GM12875 (cell line): ENCODE results near the gene C2orf42.
"Not testable (repeated sequence)": the region's sequence is repeated elsewhere in the genome, so short reads cannot be mapped to it uniquely, and the experiment has no call there.

Experiments
- H3K4me3 ChIP-seq: one replicate; pipeline ENCODE4 v1.5.1; 2011; ENCODE audit warnings: low read depth, low read length, control low read depth
- TF ChIP-seq, protein P1 (sequence below): IDR thresholded peaks from 2 replicates; pipeline ENCODE4 v1.5.1; 2011; ENCODE audit warnings: low read depth, mild to moderate bottlenecking, control low read depth, inconsistent platforms, low read length, moderate library complexity, borderline replicate concordance; ENCODE audit not compliant: insufficient read depth

The C2orf42 gene

DNA sequence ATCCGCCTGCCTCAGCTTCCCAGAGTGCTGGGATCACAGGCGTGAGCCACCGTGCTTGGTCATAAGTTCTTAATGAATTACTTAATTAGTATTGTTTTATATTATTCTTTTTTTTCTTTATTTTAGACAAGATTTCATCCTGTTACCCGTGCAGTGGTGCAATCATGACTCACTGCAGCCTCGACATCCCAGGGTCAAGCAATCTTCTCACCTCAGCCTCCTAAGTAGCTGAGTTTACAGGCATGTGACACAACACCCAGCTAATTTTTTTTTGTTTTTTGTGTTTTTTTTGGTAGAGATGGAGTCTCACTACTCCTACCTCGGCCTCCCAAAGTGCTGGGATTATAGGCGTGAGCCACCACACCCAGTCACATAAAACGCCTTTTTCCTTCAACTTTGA is 17.3 kb downstream of the C2orf42 start:
- TF ChIP-seq, protein P1, sequence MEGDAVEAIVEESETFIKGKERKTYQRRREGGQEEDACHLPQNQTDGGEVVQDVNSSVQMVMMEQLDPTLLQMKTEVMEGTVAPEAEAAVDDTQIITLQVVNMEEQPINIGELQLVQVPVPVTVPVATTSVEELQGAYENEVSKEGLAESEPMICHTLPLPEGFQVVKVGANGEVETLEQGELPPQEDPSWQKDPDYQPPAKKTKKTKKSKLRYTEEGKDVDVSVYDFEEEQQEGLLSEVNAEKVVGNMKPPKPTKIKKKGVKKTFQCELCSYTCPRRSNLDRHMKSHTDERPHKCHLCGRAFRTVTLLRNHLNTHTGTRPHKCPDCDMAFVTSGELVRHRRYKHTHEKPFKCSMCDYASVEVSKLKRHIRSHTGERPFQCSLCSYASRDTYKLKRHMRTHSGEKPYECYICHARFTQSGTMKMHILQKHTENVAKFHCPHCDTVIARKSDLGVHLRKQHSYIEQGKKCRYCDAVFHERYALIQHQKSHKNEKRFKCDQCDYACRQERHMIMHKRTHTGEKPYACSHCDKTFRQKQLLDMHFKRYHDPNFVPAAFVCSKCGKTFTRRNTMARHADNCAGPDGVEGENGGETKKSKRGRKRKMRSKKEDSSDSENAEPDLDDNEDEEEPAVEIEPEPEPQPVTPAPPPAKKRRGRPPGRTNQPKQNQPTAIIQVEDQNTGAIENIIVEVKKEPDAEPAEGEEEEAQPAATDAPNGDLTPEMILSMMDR = no peak
- no peak overlapping the region for H3K4me3 ChIP-seq

DNA sequence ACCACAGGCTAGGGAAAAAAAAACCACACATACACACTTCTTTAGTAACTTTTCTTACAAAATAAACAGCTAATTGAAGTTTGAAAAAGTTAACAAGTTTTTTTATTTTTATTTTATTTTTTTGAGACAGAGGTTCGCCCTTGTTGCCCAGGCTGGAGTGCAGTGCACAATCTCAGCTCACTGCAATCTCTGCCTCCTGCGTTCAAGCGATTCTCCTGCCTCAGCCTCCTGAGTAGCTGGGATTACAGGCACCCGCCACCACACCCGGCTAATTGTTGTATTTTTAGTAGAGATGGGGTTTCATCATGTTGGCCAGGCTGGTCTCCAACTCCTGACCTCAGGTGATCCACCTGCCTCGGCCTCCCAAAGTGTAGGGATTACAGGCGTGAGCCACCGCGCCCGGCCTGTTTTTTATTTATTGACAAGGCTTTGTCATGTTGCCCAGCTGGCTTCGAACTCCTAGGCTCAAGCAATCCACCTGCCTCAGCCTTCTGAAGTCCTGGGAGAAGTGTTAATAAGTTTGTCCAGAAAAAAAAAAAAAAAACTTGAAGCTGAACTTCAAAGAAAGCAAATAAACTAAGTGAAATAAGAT is 21.1 kb downstream of the C2orf42 start:
- H3K4me3 ChIP-seq = not testable (repeated sequence)

DNA sequence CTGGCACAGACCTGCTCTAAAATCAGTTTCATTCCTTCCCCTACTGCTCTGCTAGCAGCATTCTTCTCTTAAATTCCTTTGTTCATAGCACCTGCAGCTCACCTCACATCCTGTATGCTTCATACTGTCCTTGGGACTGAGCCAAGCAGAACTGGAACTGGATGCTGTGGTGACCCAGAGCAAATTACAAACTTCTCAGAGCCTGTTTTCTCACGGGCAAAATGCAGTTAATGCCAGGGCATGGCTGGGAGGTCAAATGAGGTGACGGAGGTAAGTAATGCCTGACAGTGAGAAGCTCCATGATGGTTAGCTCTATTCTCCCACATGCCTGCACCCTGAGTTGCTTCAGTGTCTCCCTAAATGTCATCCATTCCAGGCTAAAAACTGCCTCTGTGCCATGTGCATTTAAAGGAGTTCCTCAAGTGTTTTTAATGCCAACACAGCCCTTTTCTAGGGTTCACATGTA is 29.7 kb downstream of the C2orf42 start:
- TF ChIP-seq, protein P1 = no peak
- no peak overlapping the region for H3K4me3 ChIP-seq

DNA sequence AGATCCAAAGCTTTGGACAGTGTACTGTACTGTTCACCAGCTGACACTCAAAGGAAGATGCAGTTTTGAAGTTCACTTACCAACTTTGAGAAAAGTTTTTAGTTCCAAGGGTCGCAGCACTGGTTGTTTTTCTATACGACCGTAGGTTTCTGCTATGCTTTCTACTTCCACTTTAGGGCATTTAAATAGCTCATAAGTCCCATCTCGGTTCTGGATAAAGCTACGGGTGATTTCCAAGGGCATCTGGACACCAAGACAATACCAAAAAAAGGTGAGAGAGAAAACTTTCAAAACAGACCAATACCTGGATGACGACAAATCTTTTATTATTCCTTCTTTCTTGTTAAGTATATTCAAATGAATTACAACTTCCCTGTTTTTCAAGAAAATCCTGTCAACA is 30.3 kb downstream of the C2orf42 start:
- TF ChIP-seq, protein P1 = no peak
- no peak overlapping the region for H3K4me3 ChIP-seq

DNA sequence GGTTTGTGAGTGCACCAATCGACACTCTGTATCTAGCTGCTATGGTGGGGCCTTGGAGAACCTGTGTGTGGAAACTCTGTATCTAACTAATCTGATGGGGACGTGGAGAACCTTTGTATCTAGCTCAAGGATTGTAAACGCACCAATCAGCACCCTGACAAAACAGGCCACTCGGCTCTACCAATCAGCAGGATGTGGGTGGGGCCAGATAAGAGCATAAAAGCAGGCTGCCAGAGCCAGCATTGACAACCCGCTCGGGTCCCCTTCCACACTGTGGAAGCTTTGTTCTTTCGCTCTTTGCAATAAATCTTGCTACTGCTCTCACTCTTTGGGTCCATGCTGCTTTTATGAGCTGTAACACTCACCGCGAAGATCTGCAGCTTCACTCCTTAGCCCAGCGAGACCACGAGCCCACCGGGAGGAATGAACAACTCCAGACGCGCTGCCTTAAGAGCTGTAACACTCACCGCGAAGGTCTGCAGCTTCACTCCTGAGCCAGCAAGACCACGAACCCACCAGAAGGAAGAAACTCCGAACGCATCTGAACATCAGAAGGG is 41.6 kb downstream of the C2orf42 start:
- not testable (repeated sequence) for H3K4me3 ChIP-seq

DNA sequence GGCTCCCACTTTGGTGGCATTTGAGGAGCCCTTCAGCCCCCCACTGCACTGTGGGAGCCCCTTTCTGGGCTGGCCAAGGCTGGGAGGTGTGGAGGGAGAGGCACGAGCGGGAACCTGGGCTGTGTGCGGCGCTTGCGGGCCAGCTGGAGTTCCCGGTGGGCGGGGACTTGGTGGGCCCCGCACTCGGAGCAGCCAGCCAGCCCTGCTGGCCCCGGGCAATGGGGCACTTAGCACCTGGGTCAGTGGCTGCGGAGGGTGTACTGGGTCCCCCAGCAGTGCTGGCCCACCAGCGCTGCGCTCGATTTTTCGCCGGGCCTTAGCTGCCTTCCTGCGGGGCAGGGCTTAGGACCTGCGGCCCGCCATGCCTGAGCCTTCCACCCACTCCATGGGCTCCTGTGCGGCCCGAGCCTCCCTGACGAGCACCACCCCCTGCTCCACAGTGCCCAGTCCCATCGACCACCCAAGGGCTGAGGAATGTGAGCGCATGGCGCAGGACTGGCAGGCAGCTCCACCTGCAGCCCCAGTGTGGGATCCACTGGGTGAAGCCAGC is 42.5 kb downstream of the C2orf42 start:
- H3K4me3 ChIP-seq = not testable (repeated sequence)

DNA sequence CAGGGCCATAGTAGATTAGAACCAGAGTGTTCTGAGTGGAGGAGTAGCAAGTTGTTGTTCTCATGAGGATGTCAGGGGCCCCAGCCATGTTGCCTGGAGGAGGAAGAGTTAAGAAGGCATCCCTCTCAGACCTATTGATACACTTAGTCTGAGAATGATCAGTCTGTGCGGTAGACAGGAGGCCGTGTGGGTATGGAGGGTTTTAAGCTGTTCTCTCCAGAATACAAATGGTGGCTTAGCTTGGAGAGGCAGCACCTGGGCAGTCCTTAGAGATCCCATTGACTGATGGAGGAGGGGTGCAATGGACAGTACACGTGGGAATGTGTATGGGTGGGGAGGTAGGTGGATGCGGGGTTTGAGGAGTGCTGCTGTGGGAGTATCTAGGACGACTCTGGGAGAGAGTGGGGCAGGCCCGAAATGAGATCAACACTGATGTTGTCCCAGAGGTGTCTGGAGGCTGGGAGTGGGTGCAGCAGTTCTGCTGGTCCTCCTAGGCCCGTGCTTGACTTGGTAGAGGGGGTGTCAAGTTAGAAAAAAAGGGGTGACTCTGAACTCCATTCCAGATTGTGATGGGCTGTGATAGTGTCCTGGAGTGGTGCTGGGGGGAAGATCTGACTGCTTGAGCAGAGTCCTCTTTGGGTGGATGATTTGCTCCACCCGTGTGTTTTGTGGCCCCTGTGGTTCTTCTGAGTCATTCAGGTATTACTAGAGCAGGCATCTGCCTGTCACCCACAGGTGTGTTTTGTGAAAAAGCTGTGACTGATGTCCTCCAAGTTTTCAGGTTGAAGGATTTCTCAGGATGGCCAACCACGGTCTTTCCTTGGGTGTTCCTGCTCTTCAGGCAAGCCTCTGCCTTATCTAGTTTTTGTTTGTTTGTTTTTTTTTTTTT is 44.7 kb downstream of the C2orf42 start:
- TF ChIP-seq, protein P1 = no peak
- no peak overlapping the region for H3K4me3 ChIP-seq

DNA sequence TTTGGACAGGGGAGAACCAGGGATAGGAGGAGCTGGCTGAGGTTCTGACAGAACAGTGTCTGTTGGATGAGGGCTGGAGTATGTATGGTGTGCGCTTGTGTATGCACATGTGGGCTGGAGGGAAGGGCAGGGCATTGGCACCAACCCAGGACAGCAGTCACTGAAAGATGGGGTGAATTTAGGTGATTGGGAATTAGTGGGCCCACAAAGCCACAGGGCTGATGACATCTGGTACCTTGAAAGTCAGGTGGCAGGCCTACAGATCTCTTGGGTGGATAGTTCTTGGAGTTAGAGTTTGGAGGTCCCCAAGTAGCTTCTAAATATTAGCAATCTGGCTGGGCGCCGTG is 45.7 kb downstream of the C2orf42 start:
- TF ChIP-seq, protein P1 = no peak
- H3K4me3 ChIP-seq = no peak overlapping the region
